ENCODE results near the gene FTO.

- no peak for TF ChIP-seq CTCF (IDR thresholded peaks at IDR 0.05 in 4 of 5, conservative IDR thresholded peaks at IDR 0.05 in 1 of 5)
- TF ChIP-seq POLR2A (IDR thresholded peaks at IDR 0.05) = no peak
Observed at GRCh38 chr16:53680756-53681155, 23.2 kb upstream of the FTO start.

All from gastrocnemius medialis (tissue), 4 donors.